GM21526 (cell line): ENCODE results near the gene PDILT.

Source experiments
- ATAC-seq: cut with Tn5 transposase; IDR thresholded peaks from one replicate; pipeline ENCODE4 v1.9.1; 2021; ENCODE audit warnings: moderate library complexity; ENCODE audit not compliant: unreplicated experiment, low FRiP score

The PDILT gene

DNA sequence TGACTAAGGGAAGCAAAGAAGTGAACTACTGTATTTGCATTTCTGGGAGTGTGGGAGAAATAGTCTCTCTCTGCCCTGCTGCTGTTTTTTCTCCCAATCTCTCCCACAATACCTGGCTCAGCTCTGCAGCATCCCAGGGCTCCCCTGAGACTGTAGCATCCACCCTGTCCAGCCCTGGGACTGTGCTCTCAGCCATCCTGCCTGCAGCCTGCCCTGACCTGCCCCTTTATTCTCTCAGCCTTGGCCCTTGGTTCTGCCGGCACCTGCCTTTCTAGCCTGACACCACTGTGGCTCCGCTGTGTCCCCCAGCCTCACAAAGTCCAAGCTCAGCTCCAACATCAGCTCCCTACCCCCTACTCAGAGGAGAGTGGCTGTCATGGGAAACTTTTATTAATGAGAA, 1.9 kb downstream of the PDILT start:
- ATAC-seq: no peak

GRCh38 chr16:20401475-20402016, 3.0 kb downstream of the PDILT start:
- ATAC-seq: no peak

GRCh38 chr16:20401066-20401465, 3.5 kb downstream of the PDILT start:
- no peak for ATAC-seq

DNA sequence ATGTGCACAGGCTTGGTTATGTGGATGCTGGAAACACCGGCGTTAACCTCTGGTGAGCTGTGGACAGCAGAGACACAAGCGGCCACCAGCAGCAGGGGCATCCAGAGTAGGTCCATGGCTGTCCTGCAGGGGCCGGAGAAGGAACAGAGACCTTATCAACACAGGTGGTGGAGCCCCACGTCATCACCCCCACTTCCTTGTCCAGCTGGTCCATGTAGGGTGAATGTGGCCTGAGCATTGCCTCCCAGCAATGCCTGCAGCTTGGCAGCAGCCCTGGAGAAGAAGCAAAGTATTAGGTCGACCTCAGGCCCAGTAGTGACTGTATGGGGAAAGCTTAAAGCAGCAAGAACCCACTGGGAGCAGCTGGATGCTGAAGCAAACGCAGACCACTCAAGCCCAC, 5.4 kb downstream of the PDILT start:
- ATAC-seq: no peak

DNA sequence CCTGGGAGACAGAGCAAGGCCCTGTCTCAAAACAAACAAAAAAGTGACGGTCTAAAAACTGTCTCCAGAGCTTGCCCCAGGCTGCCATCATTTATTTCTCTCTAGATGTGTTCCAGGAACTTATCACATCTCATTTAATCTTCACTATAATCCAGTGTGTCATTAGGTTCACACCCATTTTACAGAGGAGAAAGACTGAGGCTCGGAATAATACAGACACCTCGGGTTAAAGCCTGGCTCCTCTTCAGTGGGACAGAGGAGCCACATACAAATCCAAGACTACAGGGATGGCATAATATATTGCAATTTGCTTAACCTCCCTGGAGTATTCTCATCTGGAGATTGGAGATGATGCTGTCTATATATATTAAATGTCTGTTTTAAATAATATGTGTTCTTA, 5.9 kb downstream of the PDILT start:
- ATAC-seq: no peak

- no peak for ATAC-seq
Observed at GRCh38 chr16:20397468-20398074, 7.0 kb downstream of the PDILT start.

- ATAC-seq: no peak
Observed at GRCh38 chr16:20396846-20397467, 7.6 kb downstream of the PDILT start.

- no peak for ATAC-seq
Observed at GRCh38 chr16:20395946-20396345, 8.6 kb downstream of the PDILT start.

- no peak for ATAC-seq
Observed at GRCh38 chr16:20393801-20394577, 10.5 kb downstream of the PDILT start.

GRCh38 chr16:20391045-20391444, 13.5 kb downstream of the PDILT start:
- ATAC-seq: no peak

GRCh38 chr16:20388854-20389253, 15.7 kb downstream of the PDILT start:
- no peak for ATAC-seq

GRCh38 chr16:20387978-20388377, 16.6 kb downstream of the PDILT start:
- ATAC-seq: no peak

DNA sequence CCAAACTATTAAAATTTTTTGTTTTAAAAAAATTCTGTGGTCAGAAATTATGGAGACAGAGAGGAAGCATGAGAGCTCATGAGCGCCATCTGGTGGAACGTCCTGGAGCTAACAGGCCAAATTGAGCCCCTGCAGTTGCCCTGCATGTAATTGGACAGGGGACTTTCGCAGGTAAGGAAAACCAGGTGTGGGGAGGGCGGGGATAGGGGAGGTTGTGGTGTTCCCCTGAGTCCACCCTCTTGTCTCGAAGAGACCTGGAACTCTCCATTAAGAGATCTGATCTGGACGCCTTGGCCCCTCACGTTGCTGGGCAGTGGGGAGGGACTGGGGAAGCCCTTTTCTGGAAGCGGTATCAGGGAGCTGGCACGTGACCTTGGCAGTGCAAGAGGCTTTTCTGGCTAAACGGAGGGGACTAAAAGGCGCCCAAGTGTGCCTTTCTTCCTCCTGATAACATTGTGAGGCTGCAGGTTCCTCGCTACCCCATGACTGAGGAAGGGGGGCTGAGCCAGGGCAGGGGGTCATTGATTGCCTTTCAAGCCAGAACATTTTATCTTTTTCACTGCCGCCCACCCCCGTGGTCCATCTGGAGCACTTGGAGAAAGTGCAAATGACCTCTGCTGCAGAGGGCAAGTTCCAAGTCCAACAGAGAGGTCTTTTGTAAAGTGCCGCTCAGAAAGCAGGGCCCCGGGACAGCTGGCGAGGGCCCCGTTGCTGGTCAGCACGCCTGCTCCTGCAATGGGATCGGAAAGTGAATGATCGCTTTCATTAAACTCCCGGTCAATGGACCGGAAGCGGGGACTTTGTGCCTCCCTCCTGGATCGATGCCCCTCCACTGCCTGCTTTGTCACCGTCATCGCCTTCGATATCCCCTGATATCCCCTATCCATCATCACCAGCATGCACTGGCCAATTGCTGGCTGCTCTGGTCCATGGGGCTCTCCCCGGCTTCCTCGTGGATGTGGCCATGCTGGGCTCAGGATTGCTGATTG, 18.4 kb downstream of the PDILT start:
- ATAC-seq: no peak

GRCh38 chr16:20383106-20384029, 21.2 kb downstream of the PDILT start:
- ATAC-seq: no peak

DNA sequence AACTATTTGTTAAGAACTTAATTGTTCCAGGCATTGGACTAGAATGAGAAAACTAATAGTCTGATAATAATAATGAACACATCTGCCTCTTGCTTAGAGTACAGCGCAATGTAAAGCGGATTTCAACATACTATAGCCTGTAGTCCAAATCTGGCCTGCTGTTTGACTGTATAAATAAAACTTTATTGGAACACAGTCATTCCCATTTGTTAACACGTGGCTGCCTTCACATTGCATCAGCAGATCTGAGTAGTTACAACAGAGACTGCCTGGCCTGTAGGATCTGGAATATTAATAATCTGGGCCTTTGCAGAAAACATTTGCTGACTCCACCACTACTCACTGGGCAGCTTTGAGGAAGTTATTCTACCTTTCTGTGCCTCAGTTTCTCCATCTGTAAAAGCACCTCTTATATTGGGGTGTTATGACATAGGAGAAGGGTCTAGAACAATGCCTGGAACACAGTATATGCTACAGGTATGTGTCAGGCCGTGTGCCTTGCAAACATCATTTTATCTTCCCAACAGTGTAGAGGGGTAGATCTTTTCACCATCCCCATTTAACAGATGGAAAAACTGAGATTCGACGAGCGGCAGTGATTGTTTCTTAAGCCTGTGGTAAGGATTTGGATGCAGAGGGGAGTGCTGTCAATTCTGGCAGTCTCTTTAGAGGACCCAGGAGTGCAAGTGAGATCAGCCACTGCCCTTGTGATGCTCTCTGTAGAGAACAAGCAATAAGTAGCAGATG, 22.2 kb downstream of the PDILT start:
- no peak for ATAC-seq

- ATAC-seq: no peak
Observed at GRCh38 chr16:20380782-20381181, 23.8 kb downstream of the PDILT start.

GRCh38 chr16:20377181-20377580, 27.4 kb downstream of the PDILT start:
- ATAC-seq: no peak

DNA sequence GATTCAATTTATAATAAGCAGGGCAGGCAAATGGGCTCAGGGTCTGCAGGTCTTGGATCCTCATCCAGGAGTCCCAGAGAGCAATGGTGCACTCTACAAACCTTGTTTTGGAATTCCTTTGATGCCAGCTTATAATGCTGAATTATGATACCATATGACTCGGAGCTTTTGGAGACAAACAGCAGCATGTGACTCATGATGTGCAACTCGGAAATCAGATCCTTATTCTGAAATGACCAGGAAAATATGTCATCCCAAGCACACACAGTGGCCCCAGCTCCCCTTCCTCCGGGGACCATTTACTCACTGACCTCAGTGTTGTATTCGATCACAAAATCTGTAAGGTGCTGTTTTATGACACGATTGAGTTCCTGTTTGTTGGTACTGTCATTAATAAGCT, 31.8 kb downstream of the PDILT start:
- no peak for ATAC-seq
